ENCODE data around the gene SLC7A8.

Gene SLC7A8

GRCh38 chr14:23093104-23093503, 90.4 kb downstream of the SLC7A8 start:
- Histone ChIP-seq H3K27me3 (ENCODE audit: insufficient read depth, poor library complexity, severe bottlenecking) (no peaks in the 10 kb centered on the region), H3K4me3 (replicated peaks; ENCODE audit: insufficient read depth, low read length) (no peak overlapping the region), H3K27ac (replicated peaks) (no peak overlapping the region; the same call in 1 of the 2 replicates)
- no peak for TF ChIP-seq CTCF (IDR thresholded peaks at IDR 0.05; ENCODE audit: insufficient read depth, low read length)
- no peak for TF ChIP-seq REST (IDR thresholded peaks at IDR 0.05; ENCODE audit: insufficient replicate concordance, low read depth)
- no peak for TF ChIP-seq POLR2AphosphoS5 (IDR thresholded peaks at IDR 0.05; ENCODE audit: low read depth)
- TF ChIP-seq SPI1 (IDR thresholded peaks at IDR 0.05; ENCODE audit: borderline replicate concordance, low read depth), result no peak
- TF ChIP-seq GABPA (IDR thresholded peaks at IDR 0.05; ENCODE audit: low read depth), result no peak
- DNase-seq (ENCODE audit: low read depth in 1 of 2, low spot score in 1 of 2), result no peak

GRCh38 chr14:23091294-23092225, 91.9 kb downstream of the SLC7A8 start:
- TF ChIP-seq SPI1 (IDR thresholded peaks at IDR 0.05; ENCODE audit: borderline replicate concordance, low read depth), result no peak
- no peak for TF ChIP-seq POLR2AphosphoS5 (IDR thresholded peaks at IDR 0.05; ENCODE audit: low read depth)
- no peak for DNase-seq (ENCODE audit: low read depth in 1 of 2, low spot score in 1 of 2)
- Histone ChIP-seq H3K27ac (replicated peaks) (no peak overlapping the region), H3K4me3 (replicated peaks; ENCODE audit: insufficient read depth, low read length) (no peak overlapping the region), H3K27me3 (ENCODE audit: insufficient read depth, poor library complexity, severe bottlenecking) (no peaks in the 10 kb centered on the region)

GRCh38 chr14:23090254-23090636, 93.2 kb downstream of the SLC7A8 start:
- Histone ChIP-seq H3K4me3 (replicated peaks; ENCODE audit: insufficient read depth, low read length) (no peak overlapping the region), H3K27me3 (ENCODE audit: insufficient read depth, poor library complexity, severe bottlenecking) (no peaks in the 10 kb centered on the region), H3K27ac (replicated peaks) (no peak overlapping the region)
- no peak for DNase-seq (ENCODE audit: low read depth in 1 of 2, low spot score in 1 of 2)
- TF ChIP-seq CTCF (IDR thresholded peaks at IDR 0.05; ENCODE audit: insufficient read depth, low read length), result no peak
- no peak for TF ChIP-seq POLR2AphosphoS5 (IDR thresholded peaks at IDR 0.05; ENCODE audit: low read depth)
- no peak for TF ChIP-seq REST (IDR thresholded peaks at IDR 0.05; ENCODE audit: insufficient replicate concordance, low read depth)
- TF ChIP-seq GABPA (IDR thresholded peaks at IDR 0.05; ENCODE audit: low read depth), result no peak
- TF ChIP-seq SPI1 (IDR thresholded peaks at IDR 0.05; ENCODE audit: borderline replicate concordance, low read depth), result no peak

- DNase-seq (ENCODE audit: low read depth in 1 of 2, low spot score in 1 of 2), result no peak
- no peak overlapping the region for H3K4me3 ChIP-seq (replicated peaks; ENCODE audit: insufficient read depth, low read length)
- no peak for TF ChIP-seq SPI1 (IDR thresholded peaks at IDR 0.05; ENCODE audit: borderline replicate concordance, low read depth)
- H3K27ac ChIP-seq (replicated peaks), result no peak overlapping the region
- H3K27me3 ChIP-seq (ENCODE audit: insufficient read depth, poor library complexity, severe bottlenecking), result no peaks in the 10 kb centered on the region
These were observed 93.8 kb downstream of the SLC7A8 start for GRCh38 chr14:23089498-23090253.
